Adrenal gland (tissue), 12 donors: ENCODE results near the gene AGPS. TPM values are rescaled to one million over a fixed set of nuclear protein-coding genes. Genes with fewer than 3 reads are reported as not detected.

Source experiments
- DNase-seq, 7 donors: peaks; one replicate each; pipeline ENCODE4 v3.0.0-alpha.2; 2019 to 2020
- H3K27ac ChIP-seq, 5 donors: fragments of 200-600 bp; sonication (generic) in 4 of 5; 1 replicate in 3 of 5; 2 replicates in 2 of 5; pipeline versions ENCODE4 v1.5.1 to v1.8.0; 2016 to 2020; ENCODE audit warnings: mild to moderate bottlenecking in 1 of 5
- H3K27me3 ChIP-seq: fragments of 200-600 bp; 2 replicates; pipeline ENCODE4 v1.8.0; 2021
- H3K36me3 ChIP-seq, 2 donors: fragments of 200-600 bp; replicated peaks in 1 of 2; 1 replicate in 1 of 2; 2 replicates in 1 of 2; pipeline versions ENCODE4 v1.5.1 to v1.8.0; 2018 to 2022
- H3K4me1 ChIP-seq, 2 donors: fragments of 200-600 bp; replicated peaks in 1 of 2; 1 replicate in 1 of 2; 2 replicates in 1 of 2; pipeline versions ENCODE4 v1.5.1 to v1.8.0; 2018 to 2021
- H3K4me3 ChIP-seq, 4 donors: fragments of 200-600 bp; sonication (generic) in 3 of 4; one replicate each; pipeline ENCODE4 v1.5.1; 2016 to 2018
- H3K9me3 ChIP-seq, 3 donors: fragments of 200-600 bp; sonication (generic) in 1 of 3; replicated peaks in 1 of 3; 1 replicate in 2 of 3; 2 replicates in 1 of 3; pipeline versions ENCODE4 v1.5.1 to v1.8.0; 2016 to 2021
- CTCF ChIP-seq, 6 experiments: fragments of 450-650 bp in 4 of 6; fragments of 200-600 bp in 2 of 6; sonication (generic) in 1 of 6; IDR thresholded peaks; 1 replicate in 5 of 6; 2 replicates in 1 of 6; pipeline versions ENCODE4 v1.5.1 to v1.8.0; 2016 to 2021; ENCODE audit warnings: antibody characterized with exemption in 6 of 6, mild to moderate bottlenecking in 2 of 6, moderate library complexity in 1 of 6
- POLR2A ChIP-seq, 2 donors: fragments of 450-650 bp; IDR thresholded peaks; one replicate each; pipeline ENCODE4 v1.6.1; 2017; ENCODE audit warnings: antibody characterized with exemption in 2 of 2, mild to moderate bottlenecking in 2 of 2, moderate library complexity in 1 of 2
- WGBS, 4 donors: extraction: QIAGEN DNeasy Blood & Tissue Kit in 2 of 4; methylation state at CpG; one replicate each; pipeline versions ENCODE4 v1.1.5 to v1.1.7; 2013 to 2017; 5-methylcytosine and 5-hydroxymethylcytosine counted together
- intact Hi-C, 2 donors: fragments of 100-400 bp; cut with DNase I; formaldehyde crosslinking; loops; one replicate each; pipeline versions ENCODE4 v1.14.1 to v1.15.0; 2022 to 2023
- polyA plus RNA-seq, 3 donors: library from polyadenylated mRNA; stranded (reverse); fragments of 200-250 nt in 2 of 3; fragments of 350-450 nt in 1 of 3; fragmentation: Illumina TruSeq in 1 of 3; extraction: RNeasy Lipid Tissue Mini Kit (QIAGEN cat#74804) in 1 of 3; gene quantifications; one replicate each; pipeline ENCODE4 v1.2.3, GENCODE V29; 2013 to 2014
- total RNA-seq, 9 donors: library from RNA; depleted of rRNA in 4 of 9; stranded (reverse); fragments of >200 nt in 4 of 9; fragments of 120-200 nt in 1 of 9; fragmentation: NEBNext Ultra II Directional in 1 of 9; extraction: Animal tissue kit (Norgen Biotek cat#: 25700) in 1 of 9; gene quantifications; one replicate each; pipeline versions ENCODE4 v1.1.0 to v1.2.4, GENCODE V29; 2013 to 2023
- donor health status: healthy with polysubstance abuse.
- donor health status: Bipolar disorder and iron deficiency.
- donor health status: DM: yes; HTN: yes; CAD: no.
- donor health status: DM: no; HTN: no; CAD: no.
- donor health status: DM: no; HTN: no; CAD: no.
- donor health status: DM: yes; HTN: yes; CAD: no.

Gene AGPS
- total and polyA plus RNA-seq, 12 donors: 3.8 to 43.1 (median 32.8) TPM

- H3K9me3 ChIP-seq: no peaks in the 10 kb centered on the region
- intact Hi-C loops: no loop called here
- no peaks in the 10 kb centered on the region for H3K27me3 ChIP-seq
- H3K36me3 ChIP-seq: no peaks in the 10 kb centered on the region
- H3K27ac ChIP-seq: no peak overlapping the region
- DNase-seq: no peak
- H3K4me1 ChIP-seq: peaks cover 0 to 3% of the 10 kb centered on the region in 2 donors
- TF ChIP-seq POLR2A (IDR thresholded peaks at IDR 0.05) (no peak), CTCF (IDR thresholded peaks at IDR 0.05) (no peak)
- 91 to 100% (median 97%) methylated on average over 1 of the region's 1 CpG for WGBS, 4 donors
- H3K4me3 ChIP-seq: no peak overlapping the region
Observed at GRCh38 chr2:177532567-177532966, 140.0 kb downstream of the AGPS start.

- Histone ChIP-seq H3K36me3 (no peaks in the 10 kb centered on the region), H3K9me3 (no peaks in the 10 kb centered on the region), H3K4me1 (peaks cover 0 to 3% of the 10 kb centered on the region in 2 donors), H3K27me3 (no peaks in the 10 kb centered on the region), H3K27ac (no peak overlapping the region), H3K4me3 (no peak overlapping the region)
- TF ChIP-seq CTCF (IDR thresholded peaks at IDR 0.05) (no peak), POLR2A (IDR thresholded peaks at IDR 0.05) (no peak)
- no peak for DNase-seq
- intact Hi-C loops: no loop called here
Observed at GRCh38 chr2:177533253-177533652, 140.7 kb downstream of the AGPS start.

- Histone ChIP-seq H3K27ac (no peak overlapping the region), H3K9me3 (no peaks in the 10 kb centered on the region), H3K4me1 (peaks cover 0 to 3% of the 10 kb centered on the region in 2 donors), H3K4me3 (no peak overlapping the region), H3K36me3 (no peaks in the 10 kb centered on the region), H3K27me3 (no peaks in the 10 kb centered on the region)
- TF ChIP-seq CTCF (IDR thresholded peaks at IDR 0.05): no peak
- no peak for TF ChIP-seq POLR2A (IDR thresholded peaks at IDR 0.05)
- intact Hi-C loops: no loop called here
- DNase-seq: no peak
Observed at GRCh38 chr2:177535000-177535399, 142.4 kb downstream of the AGPS start.

DNA sequence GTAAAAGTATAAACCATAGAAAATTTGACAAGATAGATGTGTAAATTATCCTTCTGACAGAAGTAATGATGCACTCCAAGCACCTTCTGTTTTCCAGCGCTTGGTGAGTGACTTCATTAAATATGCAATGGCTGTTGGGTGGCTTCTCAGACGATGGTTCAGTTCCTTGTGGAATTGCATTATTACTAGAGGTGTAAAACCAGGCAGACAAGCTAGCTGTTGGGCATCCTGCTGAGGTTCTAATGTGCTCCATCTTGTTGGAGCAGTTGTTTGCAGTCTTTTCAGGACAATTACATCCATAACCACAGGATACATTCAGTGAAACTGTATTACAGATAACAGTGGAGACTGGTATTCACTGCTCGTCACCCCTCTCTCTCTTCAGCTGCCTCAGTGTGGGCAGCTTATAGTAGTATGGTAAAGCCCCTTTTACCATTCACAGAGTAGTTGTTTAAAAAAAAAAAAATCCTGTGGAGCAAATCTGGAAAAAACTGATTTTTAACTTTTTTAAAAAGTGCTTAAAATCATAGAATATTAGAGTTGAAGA, 143.5 kb downstream of the AGPS start:
- 86 to 94% (median 92%) methylated on average over 3 of the region's 3 CpGs for WGBS, 4 donors
- Histone ChIP-seq H3K4me1 (no peaks in the 10 kb centered on the region), H3K9me3 (no peaks in the 10 kb centered on the region), H3K36me3 (no peaks in the 10 kb centered on the region), H3K27ac (no peak overlapping the region), H3K27me3 (no peaks in the 10 kb centered on the region), H3K4me3 (no peak overlapping the region)
- TF ChIP-seq POLR2A (IDR thresholded peaks at IDR 0.05): no peak
- no peak for TF ChIP-seq CTCF (IDR thresholded peaks at IDR 0.05)
- intact Hi-C loops: no loop called here
- no peak for DNase-seq
